HG03439 (cell line): ENCODE measurements around the gene SMIM7.

Source experiments
- ATAC-seq: cut with Tn5 transposase; IDR thresholded peaks from one replicate; pipeline ENCODE4 v1.9.1; 2021; ENCODE audit warnings: mild to moderate bottlenecking, moderate library complexity; ENCODE audit not compliant: unreplicated experiment

The SMIM7 gene

DNA sequence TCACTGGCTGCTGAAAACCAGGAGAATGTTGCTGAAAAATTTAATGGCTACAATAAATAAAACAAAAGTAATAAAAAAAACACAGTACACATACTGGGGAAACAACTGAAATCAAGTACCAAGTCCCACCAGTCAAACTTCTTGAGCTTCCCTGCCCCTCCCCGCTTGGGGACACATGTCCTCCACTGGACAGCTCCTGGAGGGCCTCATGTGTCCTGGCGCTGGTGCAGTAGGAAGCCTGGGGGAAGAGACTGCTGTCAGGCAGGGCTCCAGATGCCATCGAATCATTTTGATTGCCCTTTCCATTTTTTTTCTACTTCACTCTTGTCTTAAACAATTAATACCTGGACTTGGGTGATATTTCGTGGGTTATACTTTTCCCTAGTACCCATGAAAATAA is 61.1 kb downstream of the SMIM7 start:
- ATAC-seq, result no peak

DNA sequence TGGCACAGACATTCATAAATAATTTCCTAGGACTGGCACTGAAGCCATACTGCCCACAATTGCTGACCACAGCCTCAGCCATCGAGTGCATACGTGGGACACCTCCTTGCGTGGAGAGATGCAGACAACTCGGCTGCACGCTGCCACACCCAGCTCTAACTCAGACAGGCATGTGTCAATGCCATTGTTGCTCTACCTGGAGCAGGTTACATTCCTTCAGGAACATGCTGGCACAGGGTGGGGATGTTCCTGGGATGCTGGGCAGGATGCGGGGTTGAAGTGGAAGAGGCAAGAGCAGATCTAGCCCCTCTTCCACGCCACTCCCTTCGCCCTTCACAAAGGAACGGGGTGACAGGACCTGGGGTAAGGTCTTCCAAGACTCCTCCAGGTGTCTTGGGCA is 63.5 kb downstream of the SMIM7 start:
- no peak for ATAC-seq
